ENCODE data around the gene HPS6. TPM values are rescaled to one million over a fixed set of nuclear protein-coding genes. Genes with fewer than 3 reads are reported as not detected.

The HPS6 gene
- total RNA-seq (2022; extraction: Qiagen RNA extraction; ENCODE audit: low read depth), result 28.9 to 36.0 TPM (median 34.4 TPM) in 5 replicates

DNA sequence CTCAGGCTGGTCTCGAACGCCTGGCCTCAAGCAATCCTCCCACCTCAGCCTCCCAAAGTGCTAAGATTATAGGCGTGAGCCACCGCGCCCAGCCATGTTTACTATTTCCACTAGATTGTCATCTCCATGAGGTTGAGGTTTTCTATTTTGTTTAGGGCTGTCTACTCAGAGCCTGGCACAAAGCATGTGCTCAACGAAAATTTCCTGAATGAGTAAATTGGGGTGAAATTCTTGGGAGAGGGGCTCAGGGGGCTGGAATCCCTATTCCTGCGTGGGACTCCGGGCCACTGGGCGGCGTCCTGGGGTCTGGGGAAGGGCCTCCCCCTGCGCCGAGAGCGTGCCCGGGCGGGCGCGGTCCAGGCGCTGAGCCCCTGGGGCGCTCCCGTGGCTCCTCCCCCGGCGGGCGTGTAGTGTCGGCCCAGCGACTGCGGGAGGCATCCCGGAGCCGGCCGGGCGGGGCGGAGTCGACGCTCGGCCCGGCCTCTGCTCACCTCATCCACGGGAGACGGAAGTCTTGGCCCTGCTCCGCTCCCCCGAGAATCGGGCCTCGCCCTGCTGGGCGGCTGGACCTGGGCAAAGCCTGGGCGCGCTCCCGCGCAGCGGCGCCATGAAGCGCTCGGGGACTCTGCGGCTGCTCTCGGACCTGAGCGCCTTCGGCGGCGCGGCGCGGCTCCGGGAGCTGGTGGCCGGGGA is at the start of gene HPS6:
TSS of gene HPS6 (plus strand) at position 482 of the 693 bp plus-strand sequence. CDS start at position 608, 126 bp downstream.

DNA sequence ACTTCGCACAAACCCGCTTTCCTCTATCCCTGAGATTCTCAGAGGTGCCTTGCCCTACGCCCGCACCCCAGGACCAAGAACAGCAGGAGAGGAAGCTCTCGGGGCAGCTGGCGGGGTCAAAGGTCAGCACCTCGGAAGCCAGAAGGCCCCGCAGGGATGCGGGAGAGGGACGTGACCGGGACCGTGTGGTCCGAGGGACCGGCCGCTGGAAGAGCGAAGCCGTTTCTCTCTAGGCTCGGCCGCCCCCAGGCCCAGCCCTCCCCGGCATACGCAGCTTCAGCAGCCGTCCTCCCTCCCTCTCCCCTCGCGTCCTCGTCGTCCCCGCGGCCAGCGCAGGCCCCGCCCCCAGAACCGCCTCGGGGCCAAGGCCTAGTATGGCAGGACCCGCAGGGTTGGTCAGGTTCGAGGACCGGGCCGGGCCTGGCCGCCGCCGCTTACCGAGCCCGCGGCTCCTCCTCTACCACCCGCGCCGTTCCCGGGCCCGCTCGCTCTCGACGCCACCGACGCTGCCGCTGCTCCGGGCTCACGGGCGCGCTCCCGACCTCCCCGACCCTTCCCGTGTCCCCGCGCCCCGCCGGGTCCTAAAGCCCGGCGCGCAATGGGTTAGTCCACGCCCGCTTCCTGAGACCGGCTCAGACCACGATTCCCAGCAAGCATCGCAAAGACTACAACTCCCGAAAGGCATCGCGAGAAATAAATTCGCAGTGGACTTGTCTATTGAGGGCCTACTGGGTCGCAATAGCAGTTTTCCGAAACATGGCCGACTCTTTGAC is 9.3 kb upstream of the HPS6 start, which contains the start of gene ARMH3:
TSS of gene ARMH3 (minus strand) at position 527 of the 773 bp plus-strand sequence. CDS start 16,059 bp downstream, outside the sequence.

Other genes with a start within 250 kb of the HPS6 start
- 65.6 to 77.3 TPM (median 66.6 TPM) in 5 replicates for gene OGA, start 246.9 kb upstream of the HPS6 start, total RNA-seq (2022; extraction: Qiagen RNA extraction; ENCODE audit: low read depth)
- gene KCNIP2, start 221.5 kb upstream of the HPS6 start, total RNA-seq (2022; extraction: Qiagen RNA extraction; ENCODE audit: low read depth), result 0.69 to 1.2 TPM (median 0.89 TPM) in 5 replicates
- gene ARMH3, start 9.2 kb upstream of the HPS6 start, total RNA-seq (2022; extraction: Qiagen RNA extraction; ENCODE audit: low read depth), result 11.9 to 12.7 TPM (median 12.6 TPM) in 5 replicates
- gene LDB1, start 55.0 kb downstream of the HPS6 start, total RNA-seq (2022; extraction: Qiagen RNA extraction; ENCODE audit: low read depth), result 32.9 to 44.4 TPM (median 40.0 TPM) in 5 replicates
- 54.6 to 69.2 TPM (median 61.3 TPM) in 5 replicates for gene PPRC1, start 67.7 kb downstream of the HPS6 start, total RNA-seq (2022; extraction: Qiagen RNA extraction; ENCODE audit: low read depth)
- 198 to 200 TPM (median 200 TPM) in 5 replicates for gene NOLC1, start 87.0 kb downstream of the HPS6 start, total RNA-seq (2022; extraction: Qiagen RNA extraction; ENCODE audit: low read depth)
- gene ELOVL3, start 160.9 kb downstream of the HPS6 start, total RNA-seq (2022; extraction: Qiagen RNA extraction; ENCODE audit: low read depth), result 0.22 to 0.39 TPM (median 0.23 TPM) in 5 replicates
- 0.25 to 0.37 TPM (median 0.30 TPM) in 4 of 5 replicates, not detected in the other for gene PITX3, start 176.2 kb downstream of the HPS6 start, total RNA-seq (2022; extraction: Qiagen RNA extraction; ENCODE audit: low read depth)
- gene GBF1, start 180.2 kb downstream of the HPS6 start, total RNA-seq (2022; extraction: Qiagen RNA extraction; ENCODE audit: low read depth), result 20.4 to 29.7 TPM (median 27.3 TPM) in 5 replicates